ENCODE measurements around the gene ASTN2.

The ASTN2 gene

GRCh38 chr9:116405321-116405720, 1009.5 kb downstream of the ASTN2 start:
- no peak overlapping the region for H2AFZ ChIP-seq (ENCODE audit: low read length, unreplicated experiment)
- no peaks in the 10 kb centered on the region for H3K36me3 ChIP-seq (ENCODE audit: insufficient read depth, low read length)
- no peaks in the 10 kb centered on the region for H3K79me2 ChIP-seq (ENCODE audit: control insufficient read depth, insufficient read depth, low read length, unreplicated experiment)
- H3K27me3 ChIP-seq (ENCODE audit: insufficient read depth, low read length): no peaks in the 10 kb centered on the region
- no peaks in the 10 kb centered on the region for H3K4me1 ChIP-seq (ENCODE audit: control insufficient read depth, insufficient read depth, low read length, unreplicated experiment)
- no peak overlapping the region for H3K4me3 ChIP-seq (ENCODE audit: low read depth, low read length)
- H3K27ac ChIP-seq (ENCODE audit: low read depth, low read length): no peak overlapping the region

GRCh38 chr9:116404228-116404627, 1010.6 kb downstream of the ASTN2 start:
- Histone ChIP-seq H3K27me3 (ENCODE audit: insufficient read depth, low read length) (no peaks in the 10 kb centered on the region), H3K27ac (ENCODE audit: low read depth, low read length) (no peak overlapping the region), H3K4me1 (ENCODE audit: control insufficient read depth, insufficient read depth, low read length, unreplicated experiment) (no peaks in the 10 kb centered on the region), H3K4me3 (ENCODE audit: low read depth, low read length) (no peak overlapping the region), H2AFZ (ENCODE audit: low read length, unreplicated experiment) (no peak overlapping the region), H3K36me3 (ENCODE audit: insufficient read depth, low read length) (no peaks in the 10 kb centered on the region), H3K79me2 (ENCODE audit: control insufficient read depth, insufficient read depth, low read length, unreplicated experiment) (no peaks in the 10 kb centered on the region)

GRCh38 chr9:116403171-116403570, 1011.7 kb downstream of the ASTN2 start:
- no peak overlapping the region for H3K27ac ChIP-seq (ENCODE audit: low read depth, low read length)
- peaks cover 7% of the 10 kb centered on the region; the same call in 1 of the 2 replicates for H3K36me3 ChIP-seq (ENCODE audit: insufficient read depth, low read length)
- no peaks in the 10 kb centered on the region for H3K27me3 ChIP-seq (ENCODE audit: insufficient read depth, low read length)
- H2AFZ ChIP-seq (ENCODE audit: low read length, unreplicated experiment): no peak overlapping the region
- H3K79me2 ChIP-seq (ENCODE audit: control insufficient read depth, insufficient read depth, low read length, unreplicated experiment): no peaks in the 10 kb centered on the region
- no peak overlapping the region for H3K4me3 ChIP-seq (ENCODE audit: low read depth, low read length)
- no peaks in the 10 kb centered on the region for H3K4me1 ChIP-seq (ENCODE audit: control insufficient read depth, insufficient read depth, low read length, unreplicated experiment)

- Histone ChIP-seq H3K27me3 (ENCODE audit: insufficient read depth, low read length) (no peaks in the 10 kb centered on the region), H3K4me3 (ENCODE audit: low read depth, low read length) (no peak overlapping the region), H3K27ac (ENCODE audit: low read depth, low read length) (no peak overlapping the region), H3K4me1 (ENCODE audit: control insufficient read depth, insufficient read depth, low read length, unreplicated experiment) (no peaks in the 10 kb centered on the region), H3K79me2 (ENCODE audit: control insufficient read depth, insufficient read depth, low read length, unreplicated experiment) (no peaks in the 10 kb centered on the region), H3K36me3 (ENCODE audit: insufficient read depth, low read length) (peaks cover 24% of the 10 kb centered on the region), H2AFZ (ENCODE audit: low read length, unreplicated experiment) (no peak overlapping the region)
Observed at GRCh38 chr9:116395699-116396037, 1019.2 kb downstream of the ASTN2 start.

- Histone ChIP-seq H3K79me2 (ENCODE audit: control insufficient read depth, insufficient read depth, low read length, unreplicated experiment) (no peaks in the 10 kb centered on the region), H3K4me3 (ENCODE audit: low read depth, low read length) (no peak overlapping the region), H3K36me3 (ENCODE audit: insufficient read depth, low read length) (peaks cover 24% of the 10 kb centered on the region), H3K27ac (ENCODE audit: low read depth, low read length) (no peak overlapping the region), H2AFZ (ENCODE audit: low read length, unreplicated experiment) (no peak overlapping the region), H3K27me3 (ENCODE audit: insufficient read depth, low read length) (no peaks in the 10 kb centered on the region), H3K4me1 (ENCODE audit: control insufficient read depth, insufficient read depth, low read length, unreplicated experiment) (no peaks in the 10 kb centered on the region)
Observed at GRCh38 chr9:116394894-116395698, 1019.8 kb downstream of the ASTN2 start.

GRCh38 chr9:116394070-116394469, 1020.8 kb downstream of the ASTN2 start:
- no peaks in the 10 kb centered on the region for H3K4me1 ChIP-seq (ENCODE audit: control insufficient read depth, insufficient read depth, low read length, unreplicated experiment)
- H3K4me3 ChIP-seq (ENCODE audit: low read depth, low read length): no peak overlapping the region
- no peaks in the 10 kb centered on the region for H3K27me3 ChIP-seq (ENCODE audit: insufficient read depth, low read length)
- peaks cover 24% of the 10 kb centered on the region for H3K36me3 ChIP-seq (ENCODE audit: insufficient read depth, low read length)
- no peaks in the 10 kb centered on the region for H3K79me2 ChIP-seq (ENCODE audit: control insufficient read depth, insufficient read depth, low read length, unreplicated experiment)
- H2AFZ ChIP-seq (ENCODE audit: low read length, unreplicated experiment): no peak overlapping the region
- no peak overlapping the region for H3K27ac ChIP-seq (ENCODE audit: low read depth, low read length)

GRCh38 chr9:116393198-116393597, 1021.7 kb downstream of the ASTN2 start:
- Histone ChIP-seq H3K79me2 (ENCODE audit: control insufficient read depth, insufficient read depth, low read length, unreplicated experiment) (no peaks in the 10 kb centered on the region), H3K4me1 (ENCODE audit: control insufficient read depth, insufficient read depth, low read length, unreplicated experiment) (no peaks in the 10 kb centered on the region), H3K27ac (ENCODE audit: low read depth, low read length) (no peak overlapping the region), H3K4me3 (ENCODE audit: low read depth, low read length) (no peak overlapping the region), H3K36me3 (ENCODE audit: insufficient read depth, low read length) (peaks cover 18% of the 10 kb centered on the region), H3K27me3 (ENCODE audit: insufficient read depth, low read length) (no peaks in the 10 kb centered on the region), H2AFZ (ENCODE audit: low read length, unreplicated experiment) (no peak overlapping the region)

- Histone ChIP-seq H3K27me3 (ENCODE audit: insufficient read depth, low read length) (no peaks in the 10 kb centered on the region), H3K27ac (ENCODE audit: low read depth, low read length) (no peak overlapping the region), H2AFZ (ENCODE audit: low read length, unreplicated experiment) (no peak overlapping the region), H3K79me2 (ENCODE audit: control insufficient read depth, insufficient read depth, low read length, unreplicated experiment) (no peaks in the 10 kb centered on the region), H3K4me3 (ENCODE audit: low read depth, low read length) (no peak overlapping the region), H3K4me1 (ENCODE audit: control insufficient read depth, insufficient read depth, low read length, unreplicated experiment) (no peaks in the 10 kb centered on the region), H3K36me3 (ENCODE audit: insufficient read depth, low read length) (peaks cover 5% of the 10 kb centered on the region)
Observed at GRCh38 chr9:116391306-116391900, 1023.5 kb downstream of the ASTN2 start.

- H3K27ac ChIP-seq (ENCODE audit: low read depth, low read length): no peak overlapping the region
- peaks cover 3% of the 10 kb centered on the region for H3K36me3 ChIP-seq (ENCODE audit: insufficient read depth, low read length)
- H2AFZ ChIP-seq (ENCODE audit: low read length, unreplicated experiment): no peak overlapping the region
- no peak overlapping the region for H3K4me3 ChIP-seq (ENCODE audit: low read depth, low read length)
- no peaks in the 10 kb centered on the region for H3K4me1 ChIP-seq (ENCODE audit: control insufficient read depth, insufficient read depth, low read length, unreplicated experiment)
- no peaks in the 10 kb centered on the region for H3K79me2 ChIP-seq (ENCODE audit: control insufficient read depth, insufficient read depth, low read length, unreplicated experiment)
- H3K27me3 ChIP-seq (ENCODE audit: insufficient read depth, low read length): no peaks in the 10 kb centered on the region
Observed at GRCh38 chr9:116390303-116391228, 1024.3 kb downstream of the ASTN2 start.

GRCh38 chr9:116389541-116390302, 1025.1 kb downstream of the ASTN2 start:
- H3K27ac ChIP-seq (ENCODE audit: low read depth, low read length): no peak overlapping the region
- peaks cover 3% of the 10 kb centered on the region for H3K36me3 ChIP-seq (ENCODE audit: insufficient read depth, low read length)
- no peak overlapping the region for H2AFZ ChIP-seq (ENCODE audit: low read length, unreplicated experiment)
- H3K4me1 ChIP-seq (ENCODE audit: control insufficient read depth, insufficient read depth, low read length, unreplicated experiment): no peaks in the 10 kb centered on the region
- no peaks in the 10 kb centered on the region for H3K27me3 ChIP-seq (ENCODE audit: insufficient read depth, low read length)
- no peaks in the 10 kb centered on the region for H3K79me2 ChIP-seq (ENCODE audit: control insufficient read depth, insufficient read depth, low read length, unreplicated experiment)
- H3K4me3 ChIP-seq (ENCODE audit: low read depth, low read length): no peak overlapping the region
